Left hindlimb (tissue), 1 donor: ENCODE data around the gene LIMS2.
A peak's percentile ranks its signal among the peaks of the same experiment; 100 is the strongest.

Experiments
- DNase-seq: peaks from one replicate; pipeline ENCODE4 v3.0.0-alpha.2; 2018

Gene LIMS2

DNA sequence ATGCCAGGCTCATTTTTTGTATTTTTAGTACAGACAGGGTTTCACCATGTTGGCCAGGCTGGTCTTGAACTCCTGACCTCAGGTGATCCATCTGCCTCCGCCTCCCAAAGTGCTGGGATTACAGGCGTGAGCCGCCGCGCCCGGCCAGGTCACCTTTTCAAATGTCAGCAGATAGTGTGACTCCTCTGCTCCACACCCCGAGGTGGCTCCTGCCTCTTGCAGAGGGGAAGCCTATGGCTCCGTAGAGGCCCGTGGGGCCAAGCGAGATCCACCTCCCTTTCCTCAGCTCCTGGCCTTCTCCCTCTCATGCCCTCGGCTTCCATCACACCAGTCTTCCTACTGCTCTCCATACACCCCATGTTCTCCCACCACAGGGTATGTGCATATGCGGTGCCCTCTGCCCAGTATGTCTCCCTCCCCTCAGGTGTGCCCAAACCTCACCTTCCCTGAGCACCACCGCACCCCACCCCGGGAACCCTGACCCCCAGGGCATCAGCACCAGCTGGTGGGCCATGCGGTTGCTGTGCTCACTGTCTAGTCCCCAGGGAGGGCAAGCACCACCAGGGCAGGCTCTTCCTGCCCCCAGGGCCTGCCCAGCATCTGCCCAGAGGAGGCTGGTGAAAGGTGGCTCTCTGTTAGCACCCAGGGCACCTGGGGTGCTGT, 18.6 kb downstream of the LIMS2 start:
- peak; percentile 22 for DNase-seq

DNA sequence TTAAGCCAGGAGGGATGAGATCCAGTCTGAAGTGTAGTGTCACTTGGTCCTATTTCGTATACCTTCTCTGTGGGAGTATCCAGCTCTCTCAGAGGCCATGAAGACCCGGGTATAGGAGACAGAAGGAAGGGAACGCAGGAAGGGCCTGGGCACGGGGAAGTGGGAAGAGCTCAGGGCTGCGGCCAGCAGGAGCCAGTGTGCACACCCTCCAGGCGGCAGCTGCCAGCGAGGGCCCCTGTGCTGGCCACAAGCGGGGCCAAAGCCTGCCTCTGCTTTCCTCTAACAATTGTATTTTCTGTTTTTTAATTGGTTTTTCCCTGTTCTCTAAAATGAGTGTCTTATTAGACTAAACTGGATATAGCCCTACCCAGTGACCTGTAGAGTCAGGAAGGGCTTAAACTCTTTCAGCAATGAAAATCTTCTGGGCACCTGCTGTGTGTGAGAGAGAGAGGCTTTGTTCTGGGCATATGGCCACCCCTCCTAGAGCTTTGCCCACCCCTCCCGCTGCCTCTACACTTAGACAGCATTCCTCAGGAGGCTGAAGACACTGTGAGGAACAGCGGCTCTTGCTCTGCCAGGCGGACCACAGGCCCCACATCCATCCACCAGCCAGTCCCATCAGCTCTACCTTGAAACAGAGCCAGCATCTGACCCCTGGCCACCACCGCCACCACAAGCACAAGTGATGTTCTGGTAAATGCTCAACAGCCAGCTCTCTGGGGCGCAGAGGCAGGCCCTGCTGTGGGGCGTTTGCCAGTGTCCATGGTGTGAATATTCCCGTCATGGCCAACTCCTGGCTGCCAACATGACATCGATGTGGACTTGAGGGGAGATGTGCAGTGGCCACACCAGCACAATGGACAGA, 19.9 kb downstream of the LIMS2 start:
- DNase-seq = no peak

DNA sequence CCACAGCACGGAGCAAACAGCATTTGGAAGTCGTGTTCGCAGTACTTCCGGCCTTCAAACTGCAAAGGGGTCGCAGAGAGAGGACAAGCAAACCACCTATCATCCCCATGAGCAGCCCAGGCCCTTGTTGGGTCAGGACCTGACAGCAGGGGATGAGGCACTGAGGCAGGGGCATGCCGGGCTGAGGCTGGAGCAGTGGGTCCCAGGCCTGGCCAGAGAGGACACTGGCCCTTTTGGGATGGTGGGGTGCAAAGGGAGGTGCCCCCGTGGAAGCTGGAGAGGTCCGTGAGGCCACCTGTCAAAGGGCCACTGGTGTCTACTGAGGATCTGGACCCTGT, 20.5 kb downstream of the LIMS2 start:
- no peak for DNase-seq

DNA sequence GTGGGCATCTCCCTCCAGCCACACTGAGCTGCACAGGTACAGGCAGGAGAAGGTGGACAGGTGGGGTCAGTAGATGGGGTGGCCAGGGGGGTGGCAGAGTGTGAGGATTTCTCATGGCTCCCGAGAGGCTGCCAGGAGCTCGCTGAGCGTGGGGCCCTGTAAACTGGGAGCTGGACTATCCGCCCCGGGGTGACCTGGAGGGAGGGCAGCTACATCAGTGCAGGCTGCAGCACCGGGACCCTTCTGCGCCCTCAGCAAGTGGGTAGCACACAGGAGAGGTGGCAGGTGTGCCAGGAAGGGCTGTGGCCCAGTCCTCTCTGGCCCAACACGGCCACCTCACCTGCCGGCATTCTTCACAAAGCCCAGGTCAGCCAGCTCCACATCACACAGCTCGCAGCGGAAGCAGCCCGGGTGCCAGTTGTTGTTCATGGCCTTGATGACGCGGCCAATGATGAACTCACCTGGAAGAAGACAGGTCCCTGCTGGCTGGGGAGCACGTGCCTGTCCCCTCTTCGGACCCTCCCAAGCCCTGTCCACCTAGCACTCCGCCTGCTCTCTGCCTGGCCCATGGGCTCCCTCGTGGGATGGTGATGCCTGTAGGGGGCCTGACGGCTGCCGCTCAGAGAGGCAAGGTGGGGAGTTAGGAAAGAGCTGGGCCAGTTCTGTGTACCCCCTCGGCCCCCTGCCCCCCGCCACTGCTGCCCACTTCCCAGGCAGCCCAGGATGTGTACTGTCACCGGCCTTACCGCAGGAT, 21.1 kb downstream of the LIMS2 start:
- DNase-seq = no peak

DNA sequence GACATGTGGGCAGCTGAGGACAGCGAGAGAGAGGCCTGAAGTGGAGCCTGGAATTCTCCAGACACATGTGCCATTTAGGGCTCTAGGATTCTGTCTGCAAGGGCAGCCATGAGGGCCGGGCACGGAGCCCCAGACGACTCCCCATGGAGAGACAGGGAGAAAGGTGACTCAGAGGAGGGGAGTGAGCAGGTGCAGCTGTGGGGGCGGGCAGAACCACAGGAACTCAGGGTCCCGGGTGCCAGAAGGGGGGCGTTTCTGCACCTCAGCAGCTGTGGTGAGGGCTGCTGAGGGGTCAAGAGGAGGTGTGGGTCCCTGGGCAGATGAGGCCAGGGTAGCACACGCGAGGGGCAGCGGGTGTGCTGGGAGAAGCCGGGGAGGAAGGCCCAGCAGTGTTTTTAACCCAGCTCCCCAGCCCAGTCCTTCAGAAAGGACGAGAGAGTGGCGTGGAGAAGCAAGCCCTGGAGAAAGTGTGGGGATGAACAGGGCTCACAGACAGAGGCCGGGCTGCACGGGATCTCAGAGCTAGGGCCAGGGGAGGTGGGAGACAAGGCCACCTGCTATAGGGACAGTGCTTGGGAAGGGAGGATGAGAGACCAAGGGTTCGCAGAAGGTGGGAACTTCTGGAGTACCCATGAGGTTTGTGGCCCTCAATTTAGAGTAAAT, 21.8 kb downstream of the LIMS2 start:
- no peak for DNase-seq

DNA sequence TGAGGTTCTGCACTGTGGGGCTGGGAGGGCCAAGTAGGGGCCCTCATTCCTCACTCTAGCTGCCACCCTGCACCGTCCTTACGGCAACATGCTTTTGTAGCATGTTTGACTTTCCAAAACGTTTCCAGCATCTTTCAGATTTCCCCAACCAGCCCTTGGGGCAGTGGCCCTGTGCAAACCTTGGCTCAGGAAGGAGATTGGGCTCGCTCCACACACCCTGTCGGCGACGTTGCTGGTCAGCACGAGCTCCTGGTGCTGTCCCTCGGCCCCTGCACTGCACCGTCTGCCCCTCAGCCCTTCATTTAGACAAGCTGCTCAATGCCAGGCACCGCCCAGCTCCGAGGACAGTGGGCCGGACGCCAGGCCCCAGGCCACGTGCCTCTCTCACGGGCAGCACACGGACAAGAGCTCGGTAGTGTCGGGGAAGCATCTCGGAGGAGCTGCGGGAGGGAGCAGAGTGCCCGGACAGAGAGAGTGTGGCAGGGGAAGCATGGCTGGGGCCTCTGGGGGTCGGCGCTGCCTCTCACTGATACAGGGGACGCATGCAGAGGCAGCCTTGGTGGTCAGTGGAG, 22.5 kb downstream of the LIMS2 start:
- no peak for DNase-seq

DNA sequence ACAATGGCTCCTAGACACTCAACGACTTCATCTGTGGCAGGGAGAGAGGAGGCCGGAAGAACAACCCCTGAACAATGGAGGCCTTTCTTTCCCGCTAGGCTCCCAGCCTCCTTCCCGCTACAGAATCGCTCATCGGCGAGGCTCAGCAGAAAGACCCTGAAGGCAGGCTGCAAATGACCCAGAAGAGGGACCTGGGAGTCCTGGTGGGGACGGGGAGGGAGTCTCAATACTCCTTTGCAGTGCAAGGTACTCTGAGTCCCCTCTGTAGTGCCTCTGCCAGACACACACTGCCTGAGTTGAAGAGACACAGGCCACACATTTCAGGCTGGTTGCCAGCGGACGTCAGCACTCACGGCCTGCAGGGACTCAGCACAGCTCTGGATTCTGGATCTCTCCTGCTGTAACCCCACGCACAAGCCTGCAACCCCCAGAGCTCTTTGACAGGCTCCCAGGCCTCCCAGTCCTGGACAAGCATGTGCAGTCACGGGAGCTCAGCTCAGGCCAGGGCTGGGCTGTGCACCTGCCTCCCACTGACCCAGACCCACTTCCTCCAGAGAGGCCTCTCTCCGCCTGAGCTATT, 23.3 kb downstream of the LIMS2 start:
- DNase-seq = peak; percentile 64

DNA sequence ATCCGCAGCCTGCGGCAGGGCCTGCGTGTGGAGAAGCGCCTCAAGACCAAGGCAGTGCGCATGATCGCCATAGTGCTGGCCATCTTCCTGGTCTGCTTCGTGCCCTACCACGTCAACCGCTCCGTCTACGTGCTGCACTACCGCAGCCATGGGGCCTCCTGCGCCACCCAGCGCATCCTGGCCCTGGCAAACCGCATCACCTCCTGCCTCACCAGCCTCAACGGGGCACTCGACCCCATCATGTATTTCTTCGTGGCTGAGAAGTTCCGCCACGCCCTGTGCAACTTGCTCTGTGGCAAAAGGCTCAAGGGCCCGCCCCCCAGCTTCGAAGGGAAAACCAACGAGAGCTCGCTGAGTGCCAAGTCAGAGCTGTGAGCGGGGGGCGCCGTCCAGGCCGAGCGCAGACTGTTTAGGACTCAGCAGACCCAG, 23.9 kb downstream of the LIMS2 start:
- no peak for DNase-seq

DNA sequence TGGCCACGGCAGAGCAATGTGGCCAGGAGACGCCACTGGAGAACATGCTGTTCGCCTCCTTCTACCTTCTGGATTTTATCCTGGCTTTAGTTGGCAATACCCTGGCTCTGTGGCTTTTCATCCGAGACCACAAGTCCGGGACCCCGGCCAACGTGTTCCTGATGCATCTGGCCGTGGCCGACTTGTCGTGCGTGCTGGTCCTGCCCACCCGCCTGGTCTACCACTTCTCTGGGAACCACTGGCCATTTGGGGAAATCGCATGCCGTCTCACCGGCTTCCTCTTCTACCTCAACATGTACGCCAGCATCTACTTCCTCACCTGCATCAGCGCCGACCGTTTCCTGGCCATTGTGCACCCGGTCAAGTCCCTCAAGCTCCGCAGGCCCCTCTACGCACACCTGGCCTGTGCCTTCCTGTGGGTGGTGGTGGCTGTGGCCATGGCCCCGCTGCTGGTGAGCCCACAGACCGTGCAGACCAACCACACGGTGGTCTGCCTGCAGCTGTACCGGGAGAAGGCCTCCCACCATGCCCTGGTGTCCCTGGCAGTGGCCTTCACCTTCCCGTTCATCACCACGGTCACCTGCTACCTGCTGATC, 24.4 kb downstream of the LIMS2 start:
- DNase-seq = no peak

DNA sequence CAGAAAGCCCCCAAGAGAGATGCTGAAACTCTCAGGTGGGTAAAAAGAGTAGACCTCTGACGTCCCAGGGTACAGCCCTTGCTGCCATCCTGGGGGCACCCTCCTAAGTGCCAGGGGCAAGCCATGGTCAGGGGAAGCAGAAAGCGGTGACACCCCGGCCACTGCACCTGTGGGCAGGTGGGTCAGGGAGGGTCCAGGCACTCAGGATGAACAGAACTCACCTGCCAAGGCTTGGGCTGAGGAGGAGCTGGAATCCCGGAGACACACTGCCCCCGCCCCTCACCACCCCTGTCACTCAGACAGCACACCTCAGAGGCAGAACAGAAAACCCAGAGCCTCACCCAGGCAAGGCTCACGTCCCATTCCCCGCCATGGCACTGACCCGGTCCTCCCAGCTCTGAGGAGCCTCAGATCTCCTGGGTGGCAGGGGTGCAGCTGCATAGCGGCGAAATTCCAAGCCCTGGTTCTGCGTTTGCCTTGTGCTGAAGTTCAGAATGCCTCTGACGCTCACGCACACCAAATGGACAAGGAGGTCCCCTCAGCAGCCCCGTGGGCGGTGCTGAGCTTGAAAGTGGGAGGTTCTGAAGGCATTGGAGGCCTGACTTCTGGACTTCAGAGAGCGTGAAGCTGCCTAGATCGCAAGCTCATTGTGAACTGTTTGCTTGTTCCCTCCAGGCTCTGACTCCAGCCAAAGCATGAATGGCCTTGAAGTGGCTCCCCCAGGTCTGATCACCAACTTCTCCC, 25.1 kb downstream of the LIMS2 start:
- no peak for DNase-seq

DNA sequence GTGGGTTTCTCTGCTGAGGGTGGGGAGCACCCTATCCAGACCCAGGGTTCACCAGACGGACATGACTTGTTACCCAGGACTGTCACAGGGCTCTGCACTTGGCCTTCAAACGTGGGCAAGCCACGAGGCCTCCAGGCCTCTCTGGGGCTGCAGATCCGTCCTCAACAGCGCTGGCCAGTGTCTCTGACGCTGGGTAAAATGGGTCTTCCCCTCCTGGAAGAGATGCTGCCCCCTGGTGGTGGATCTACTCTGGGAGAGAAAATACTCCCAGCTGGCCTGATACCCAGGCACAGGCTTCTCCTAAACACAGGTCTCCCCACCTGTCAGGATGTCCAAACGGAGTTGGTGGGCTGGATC, 25.7 kb downstream of the LIMS2 start:
- peak; percentile 74 for DNase-seq

DNA sequence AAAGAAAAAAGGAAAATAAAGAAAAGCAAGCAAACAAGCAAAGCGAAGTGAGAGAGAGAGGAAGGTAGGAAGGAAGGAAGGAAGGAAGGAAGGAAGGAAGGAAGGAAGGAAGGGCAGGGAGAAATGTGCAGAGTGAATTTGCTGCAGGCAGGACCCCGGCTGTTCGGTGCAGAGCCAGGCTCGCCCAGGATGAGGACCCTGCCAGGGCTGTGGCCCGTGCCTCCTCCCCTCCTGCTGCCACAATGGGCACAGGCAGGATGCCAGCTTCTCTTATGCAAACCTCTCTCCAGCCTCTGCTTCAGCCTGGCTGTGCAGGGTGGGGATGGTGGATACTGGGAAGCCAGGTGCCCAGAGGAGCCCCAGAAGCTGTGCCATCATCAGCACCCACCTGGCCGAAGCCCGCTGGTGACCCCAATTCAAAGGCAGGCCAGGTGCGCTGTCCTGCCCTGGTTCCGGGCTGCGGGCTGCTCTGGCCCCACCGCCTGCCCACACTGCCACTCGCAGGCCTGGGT, 26.2 kb downstream of the LIMS2 start:
- DNase-seq = no peak

DNA sequence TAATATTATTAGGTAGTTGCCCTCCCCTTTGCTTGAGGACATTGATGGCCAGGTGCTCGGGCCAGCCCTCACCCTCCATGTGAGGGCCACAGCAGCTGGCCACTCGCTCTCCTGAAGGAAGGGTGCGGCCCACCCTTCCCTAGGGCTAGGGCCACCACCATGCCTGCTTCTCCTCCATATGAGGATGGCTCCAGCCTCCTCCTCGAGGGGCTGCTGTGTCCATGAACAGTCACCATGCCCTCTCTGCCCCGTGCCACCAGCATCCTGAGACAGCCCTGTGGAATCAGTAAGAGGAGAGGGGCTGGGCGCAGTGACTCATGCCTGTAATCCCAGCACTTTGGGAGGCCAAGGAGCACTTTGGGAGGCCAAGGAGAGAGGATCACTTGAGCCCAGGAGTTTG, 27.0 kb downstream of the LIMS2 start:
- no peak for DNase-seq

DNA sequence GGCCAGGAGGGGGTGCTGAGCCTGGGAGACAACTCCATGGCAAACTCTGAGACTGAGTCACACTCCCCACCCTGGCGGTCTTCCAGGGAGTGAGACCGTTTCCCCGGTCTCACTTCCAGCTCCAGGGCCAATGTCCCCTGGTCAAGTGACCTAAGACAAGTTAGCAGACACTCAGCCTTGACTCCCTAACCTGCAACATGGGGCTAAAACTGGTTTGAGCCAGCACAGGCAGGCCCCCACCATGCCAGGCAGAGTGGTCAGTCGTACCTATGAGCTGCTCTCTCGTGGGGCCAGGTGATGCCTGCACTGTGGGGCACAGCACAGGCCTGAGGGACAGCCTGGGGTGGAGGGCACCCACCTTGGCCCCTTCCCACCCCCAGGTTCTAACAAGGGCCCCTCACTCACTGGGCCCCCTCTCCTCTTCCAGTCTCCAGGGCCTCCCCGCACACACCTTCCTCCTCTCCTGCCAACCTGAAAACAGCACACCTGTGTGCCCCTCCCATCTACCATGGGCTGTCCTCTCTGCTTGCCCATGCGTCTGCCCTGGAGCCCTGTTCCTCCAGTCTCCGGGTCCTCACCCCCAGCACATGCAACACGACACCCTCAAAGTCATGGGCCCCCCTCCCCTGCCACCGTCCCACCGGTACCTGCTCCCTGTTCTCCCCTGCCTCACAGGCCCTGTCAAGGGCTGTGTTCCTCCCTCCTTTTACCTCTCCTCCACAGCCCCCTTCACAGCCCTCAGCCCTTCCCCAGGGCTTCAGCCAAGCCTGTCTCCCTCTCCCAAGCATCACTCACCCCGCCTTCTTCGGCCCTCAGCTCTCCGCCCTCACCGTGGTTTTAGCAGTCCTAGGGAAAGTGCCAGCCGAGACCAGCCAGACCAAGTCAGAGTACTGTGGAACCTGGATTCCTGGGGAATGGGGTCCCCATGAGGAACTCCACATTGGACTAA, 27.8 kb downstream of the LIMS2 start:
- DNase-seq = no peak

DNA sequence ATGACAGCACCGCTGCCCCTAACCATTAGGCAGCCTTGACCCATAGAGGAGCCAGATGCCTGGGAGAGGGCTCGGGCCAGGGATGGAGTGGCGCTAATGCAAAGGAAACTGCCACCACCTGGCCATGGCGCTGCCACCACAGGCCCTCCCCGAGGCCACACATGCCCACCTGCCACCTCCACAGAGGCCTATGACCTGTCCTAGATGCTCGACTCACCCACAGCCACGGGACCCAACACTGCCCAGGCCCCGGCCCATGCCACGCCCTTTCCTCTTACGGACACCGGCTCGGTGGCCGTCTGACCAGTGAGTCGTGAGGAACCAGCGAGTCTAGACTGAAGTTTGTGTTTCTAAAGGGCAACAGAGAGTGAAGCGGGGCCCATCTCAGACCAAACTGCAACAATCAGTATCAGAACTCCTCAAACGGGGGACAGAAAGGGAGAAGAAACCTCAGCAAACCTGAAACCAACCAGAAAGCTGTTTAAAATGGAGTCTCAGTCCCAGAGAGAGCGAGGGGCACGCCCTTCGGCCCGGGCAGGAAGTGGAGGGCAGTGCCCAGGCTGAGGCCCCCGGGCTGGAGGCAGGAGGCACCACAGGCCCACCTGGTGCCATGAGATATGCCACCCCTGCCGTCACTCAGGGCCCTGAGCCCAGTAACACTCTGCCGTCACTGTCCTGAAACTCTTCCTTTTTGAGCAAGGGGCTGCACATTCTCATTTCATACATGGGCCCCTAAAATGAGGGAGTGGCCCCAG, 28.7 kb downstream of the LIMS2 start:
- no peak for DNase-seq

DNA sequence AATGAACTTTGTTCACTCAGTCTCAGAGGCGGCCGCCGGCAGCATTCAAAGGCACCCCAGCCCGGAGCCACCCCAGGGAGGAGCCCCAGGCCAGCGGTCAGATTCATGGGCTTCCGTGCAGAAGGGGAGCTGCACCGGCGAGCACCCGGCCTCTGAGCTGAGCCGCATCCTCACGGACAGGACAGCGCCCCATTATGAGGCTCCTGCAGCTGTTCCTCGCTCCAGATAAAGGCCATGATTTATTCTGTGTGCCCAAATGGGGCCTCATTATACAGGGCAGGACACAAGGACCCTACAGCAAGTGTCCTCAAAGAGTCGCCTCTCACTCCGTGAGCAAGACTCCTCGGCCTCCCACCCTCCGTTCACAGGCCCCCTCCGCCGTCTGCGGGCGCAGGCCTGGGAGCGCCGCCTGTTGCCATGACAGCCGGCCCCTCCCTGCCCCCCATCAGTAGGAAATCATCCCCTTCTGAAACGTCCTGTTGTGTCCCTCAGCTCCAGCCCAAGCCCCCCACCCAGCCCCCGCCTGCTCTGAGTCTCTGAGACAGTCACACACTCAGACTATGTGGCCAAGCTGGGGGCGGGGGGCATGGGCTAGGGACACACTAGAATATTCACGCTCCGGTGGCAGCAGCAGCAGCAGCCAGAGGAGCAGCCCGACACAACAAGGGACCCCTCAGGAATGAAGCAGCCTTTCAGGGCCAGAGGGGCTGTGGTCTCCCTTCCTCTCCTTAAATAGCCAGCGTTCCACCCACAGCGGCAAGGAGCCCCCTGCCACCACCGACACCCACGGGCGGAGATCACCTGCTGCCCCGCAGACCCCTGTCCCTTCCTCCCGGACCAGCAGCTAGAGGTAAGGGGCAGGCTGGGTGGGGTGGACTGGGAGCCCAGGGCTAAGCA, 29.7 kb downstream of the LIMS2 start, which contains the start of gene GPR17:
Gene GPR17 (plus strand): TSS at position 759 of the 897 bp plus-strand sequence. CDS start 4,583 bp downstream, outside the sequence.
- DNase-seq = no peak

DNA sequence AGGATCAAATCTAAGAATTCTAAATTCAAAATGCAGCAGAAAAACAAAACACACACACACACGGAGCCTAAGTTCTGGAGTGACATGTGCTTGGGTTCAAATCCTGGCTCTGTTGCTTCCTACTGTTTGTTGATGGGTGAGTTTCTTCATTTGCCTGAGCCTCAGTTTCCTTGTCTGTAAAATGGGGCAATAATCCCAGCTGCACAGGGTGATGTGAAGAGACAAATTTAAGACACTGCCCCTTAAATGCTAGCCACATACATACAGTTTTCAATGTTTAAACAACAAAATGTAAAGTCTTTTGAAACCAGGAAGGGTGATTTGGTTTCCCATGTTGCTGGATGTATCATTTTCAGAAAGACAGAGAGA, 30.3 kb downstream of the LIMS2 start:
- DNase-seq = no peak
